Body of pancreas (tissue), 4 donors: ENCODE results near the gene GNPTG.

Source experiments
- CTCF ChIP-seq, 7 experiments: fragments of 450-650 bp in 4 of 7; fragments of 200-600 bp in 3 of 7; sonication (generic) in 3 of 7; IDR thresholded peaks; one replicate each; pipeline ENCODE4 v1.5.1; 2016 to 2019; ENCODE audit warnings: antibody characterized with exemption in 7 of 7
- POLR2A ChIP-seq, 3 donors: fragments of 450-650 bp; IDR thresholded peaks; one replicate each; pipeline ENCODE4 v1.6.1; 2016; ENCODE audit warnings: antibody characterized with exemption in 3 of 3, mild to moderate bottlenecking in 2 of 3

GRCh38 chr16:1387331-1387730 lies 35.6 kb downstream of the GNPTG start:
- TF ChIP-seq POLR2A (IDR thresholded peaks at IDR 0.05) (no peak), CTCF (IDR thresholded peaks at IDR 0.05) (no peak)
